GM12878 (cell line): ENCODE measurements around the gene GSK3A. TPM values are rescaled to one million over a fixed set of nuclear protein-coding genes. Genes with fewer than 3 reads are reported as not detected.
A peak's percentile ranks its signal among the peaks of the same experiment; 100 is the strongest.

Experiments used
- ATAC-seq: fragments of 200-7000 bp; cut with Tn5 transposase; 3 replicates; pipeline ENCODE4 v1.9.1; 2020; ENCODE audit warnings: mild to moderate bottlenecking, moderate library complexity
- BruUV-seq: library from RNA; stranded (reverse); fragments of 400-500 nt; replicated peaks from 2 replicates; lab custom pipeline; 2021; lab: Mats Ljungman, UMichigan
- CTCF ChIA-PET: fragments of 300-600 bp; sonication (Branson Sonifier 250); formaldehyde crosslinking; extraction: SDS; loops from one replicate; lab custom pipeline; 2021; ENCODE audit warnings: inconsistent platforms; lab: Yijun Ruan, JAX
- POLR2A ChIA-PET: fragments of 350-600 bp; formaldehyde crosslinking; extraction: SDS; loops from one replicate; lab custom pipeline; 2021; ENCODE audit warnings: inconsistent platforms; lab: Charles Lee
- RAD21 ChIA-PET: fragments of 300-600 bp; sonication (Branson Sonifier 250); formaldehyde crosslinking; loops from one replicate; lab custom pipeline; 2023; ENCODE audit warnings: antibody characterized with exemption; ENCODE audit not compliant: unreplicated experiment; lab: Charles Lee
- SMC1A ChIA-PET: fragments of 300-600 bp; sonication (Branson Sonifier 250); formaldehyde crosslinking; loops from one replicate; lab custom pipeline; 2023; ENCODE audit not compliant: unreplicated experiment, uncharacterized antibody; lab: Charles Lee
- DNase-seq: peaks from one replicate; pipeline ENCODE4 v3.0.0-alpha.2; 2011; ENCODE audit warnings: low read depth, low spot score
- FAIRE-seq: peaks from 3 replicates; lab custom pipeline; 2011; peaks lifted over from hg19 to GRCh38; lab: Jason Lieb, UNC
- H2AFZ ChIP-seq: 2 replicates; pipeline ENCODE4 v1.6.0; 2011; ENCODE audit warnings: low read depth, low read length, control low read depth; ENCODE audit not compliant: control insufficient read depth
- H3K27ac ChIP-seq: 2 replicates; pipeline ENCODE4 v1.5.1; 2011; ENCODE audit warnings: control low read depth; ENCODE audit not compliant: control insufficient read depth, insufficient read depth
- H3K27me3 ChIP-seq, 2 experiments: replicated peaks in 1 of 2; 2 replicates each; pipeline versions ENCODE4 v1.6.0 to v1.6.1; 2011; ENCODE audit warnings: low read length in 1 of 2; ENCODE audit not compliant: control insufficient read depth in 2 of 2, insufficient read depth in 2 of 2
- H3K36me3 ChIP-seq, 2 experiments: 2 replicates each; pipeline ENCODE4 v1.5.1; 2011; ENCODE audit warnings: low read length in 1 of 2; ENCODE audit not compliant: control insufficient read depth in 2 of 2, insufficient read depth in 2 of 2
- H3K4me1 ChIP-seq: 2 replicates; pipeline ENCODE4 v1.6.1; 2011; ENCODE audit warnings: mild to moderate bottlenecking, low read length, moderate library complexity, mixed read lengths; ENCODE audit not compliant: control insufficient read depth, insufficient read depth
- H3K4me2 ChIP-seq: 2 replicates; pipeline ENCODE4 v1.6.0; 2011; ENCODE audit warnings: control low read depth; ENCODE audit not compliant: control insufficient read depth, insufficient read depth
- H3K4me3 ChIP-seq: fragments of 200-600 bp; sonication (generic); 2 replicates; pipeline ENCODE4 v1.5.1; 2016
- H3K79me2 ChIP-seq: 2 replicates; pipeline ENCODE4 v1.6.0; 2011; ENCODE audit warnings: low read length; ENCODE audit not compliant: control insufficient read depth, insufficient read depth
- H3K9ac ChIP-seq: 2 replicates; pipeline ENCODE4 v1.8.0; 2011; ENCODE audit warnings: low read length, control low read depth, mixed read lengths; ENCODE audit not compliant: control insufficient read depth, insufficient read depth
- H3K9me3 ChIP-seq: replicated peaks from 3 replicates; pipeline ENCODE4 v1.5.1; 2011; ENCODE audit warnings: mild to moderate bottlenecking, low read length; ENCODE audit not compliant: control insufficient read depth, insufficient read depth
- H4K20me1 ChIP-seq: 2 replicates; pipeline ENCODE4 v1.6.0; 2011; ENCODE audit not compliant: control insufficient read depth, insufficient read depth
- BHLHE40 ChIP-seq, 2 experiments: fragments of 450-650 bp in 1 of 2; IDR thresholded peaks; 2 replicates each; pipeline ENCODE4 v1.6.1; 2011 to 2017; ENCODE audit warnings: low read depth in 2 of 2, borderline replicate concordance in 1 of 2, improper control_type of control experiment in 1 of 2, low read length in 1 of 2, mild to moderate bottlenecking in 1 of 2
- POLR2A ChIP-seq: IDR thresholded peaks from 2 replicates; pipeline ENCODE4 v1.6.1; 2011; ENCODE audit warnings: low read depth, mild to moderate bottlenecking, low read length
- RAD51 ChIP-seq: fragments of 450-650 bp; IDR thresholded peaks from 2 replicates; pipeline ENCODE4 v1.6.1; 2016; ENCODE audit warnings: moderate library complexity, mild to moderate bottlenecking, inconsistent platforms
- SRF ChIP-seq, 2 experiments: IDR thresholded peaks; 2 replicates each; pipeline ENCODE4 v1.6.1; 2011; ENCODE audit warnings: low read depth in 2 of 2, low read length in 2 of 2, mild to moderate bottlenecking in 1 of 2, moderate library complexity in 1 of 2
- WGBS: methylation state at CpG from one replicate; pipeline ENCODE4 v1.1.6; 2016; ENCODE audit warnings: low lambda C conversion rate; ENCODE audit not compliant: insufficient replicate concordance, insufficient coverage; ENCODE audit errors: missing lambda C conversion rate; 5-methylcytosine and 5-hydroxymethylcytosine counted together
- in situ Hi-C: fragments of 300-500 bp; cut with MboI; formaldehyde crosslinking; loops from 9 replicates; pipeline ENCODE4 v1.14.3; 2018; ENCODE audit warnings: mixed read lengths
- intact Hi-C: fragments of 100-400 bp; cut with micrococcal nuclease; formaldehyde crosslinking; loops from one replicate; pipeline ENCODE4 v1.14.2; 2022; ENCODE audit not compliant: unreplicated experiment
- polyA plus RNA-seq, 11 experiments: library from polyadenylated mRNA; depleted of rRNA in 4 of 11; unstranded in 6 of 11; stranded (reverse) in 5 of 11; fragments of >200 nt; fragmentation: Nextera tagmentation in 4 of 11; fragmentation: Illumina TruSeq in 1 of 11; extraction: Ambion mirVana in 4 of 11; extraction: Trizol in 1 of 11; gene quantifications; 1 replicate in 1 of 11; 2 replicates in 10 of 11; pipeline versions ENCODE4 v1.2.1 to v1.2.3, GENCODE V29; 2011 to 2016; ENCODE audit warnings: inconsistent platforms in 2 of 11, missing spikeins in 2 of 11, low read depth in 1 of 11
- total RNA-seq, 4 experiments: library from RNA; depleted of rRNA in 3 of 4; stranded (reverse); fragments of >200 nt in 3 of 4; fragmentation: Illumina TruSeq in 1 of 4; extraction: Trizol in 1 of 4; gene quantifications; 2 replicates each; pipeline versions ENCODE4 v1.2.1 to v1.2.3, GENCODE V29; 2013 to 2021
- TF ChIP-seq, protein P1 (sequence below): fragments of 450-650 bp; IDR thresholded peaks from 2 replicates; pipeline ENCODE4 v1.6.1; 2017; ENCODE audit warnings: low read depth, mild to moderate bottlenecking, moderate library complexity

GSK3A gene
- total and polyA plus RNA-seq, 10 of the 15 experiments (the other 5 are each of a cell fraction or from before 2014, with no cell fraction given): 1.00 to 47.9 (median 15.2) TPM

DNA sequence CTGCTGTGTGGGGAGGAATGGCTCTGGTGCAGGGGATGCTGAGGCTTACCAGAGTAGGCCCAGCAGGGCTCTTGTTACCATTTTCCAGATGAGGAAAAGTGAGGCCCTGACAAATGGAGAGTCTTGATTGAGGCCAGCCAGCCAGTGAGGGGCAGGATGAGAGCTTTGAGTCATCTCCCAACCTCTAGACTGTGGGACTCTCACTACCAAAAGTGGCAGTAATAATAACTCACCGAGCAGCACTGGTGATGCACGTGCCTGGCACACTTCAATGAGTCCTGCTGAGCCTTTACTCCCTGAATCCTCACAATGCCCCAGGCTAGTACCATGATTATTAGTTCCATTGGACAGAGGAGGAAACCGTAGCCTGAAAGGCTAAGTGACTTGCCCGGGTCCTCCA is 34.4 kb upstream of the GSK3A start:
- peaks cover 24% of the 10 kb centered on the region for H3K79me2 ChIP-seq
- H3K27ac ChIP-seq: peak overlapping the region; percentile 52
- no peak overlapping the region for H3K9ac ChIP-seq
- H3K4me2 ChIP-seq: no peak overlapping the region
- no TSS peak for BruUV-seq
- no peak overlapping the region for H2AFZ ChIP-seq
- RAD21 ChIA-PET: interaction anchor here (1.9 kb wide), 1 partner anchor 34 kb away, joined by 5 read pairs; the partner anchor contains the start of gene GSK3A
- POLR2A ChIA-PET: interaction anchor here (1.3 to 1.7 kb wide), 2 partner anchors 16 to 33 kb away, joined by 3 to 5 read pairs; no protein-coding TSS in a partner anchor
- H3K4me3 ChIP-seq: no peak overlapping the region
- peaks cover 3 to 17% of the 10 kb centered on the region in 2 experiments; a peak in 3 of 4 replicates for H3K36me3 ChIP-seq
- SMC1A ChIA-PET: interaction anchor here (5.1 kb wide), 1 partner anchor 32 kb away, joined by 70 read pairs; the partner anchor contains the start of gene GSK3A
- peaks cover 37% of the 10 kb centered on the region for H3K4me1 ChIP-seq
- H4K20me1 ChIP-seq: no peaks in the 10 kb centered on the region; the same call in 1 of the 2 replicates
- FAIRE-seq: peak; percentile 47
- peak; percentile 16 for ATAC-seq
- intact Hi-C loops (no loop called here), in situ Hi-C loops (loop anchor here (5.0 kb wide), 1 partner anchor 145 kb away; the partner anchor contains the start of gene POU2F2)
- H3K27me3 ChIP-seq: no peaks in the 10 kb centered on the region
- TF ChIP-seq SRF (IDR thresholded peaks at IDR 0.05; ENCODE audit: low read depth in 2 of 2, low read length in 2 of 2) (peak in 1 of 2 experiments; percentile 22; a peak in 1 of 4 replicates), RAD51 (no peak), BHLHE40 (IDR thresholded peaks at IDR 0.05; ENCODE audit: borderline replicate concordance in 1 of 2, low read depth in 2 of 2, low read length in 1 of 2) (peak; percentile 92 to 93)
- TF ChIP-seq, all 136 proteins: peak for 2
- CTCF ChIA-PET: interaction anchor here (0.6 to 6.7 kb wide), 3 partner anchors 32 to 164 kb away, joined by 3 to 111 read pairs (median 3); partner anchors contain the start of gene GSK3A
- H3K9me3 ChIP-seq: no peaks in the 10 kb centered on the region
- DNase-seq: no peak
- 50% methylated on average over 4 of the region's 4 CpGs for WGBS

DNA sequence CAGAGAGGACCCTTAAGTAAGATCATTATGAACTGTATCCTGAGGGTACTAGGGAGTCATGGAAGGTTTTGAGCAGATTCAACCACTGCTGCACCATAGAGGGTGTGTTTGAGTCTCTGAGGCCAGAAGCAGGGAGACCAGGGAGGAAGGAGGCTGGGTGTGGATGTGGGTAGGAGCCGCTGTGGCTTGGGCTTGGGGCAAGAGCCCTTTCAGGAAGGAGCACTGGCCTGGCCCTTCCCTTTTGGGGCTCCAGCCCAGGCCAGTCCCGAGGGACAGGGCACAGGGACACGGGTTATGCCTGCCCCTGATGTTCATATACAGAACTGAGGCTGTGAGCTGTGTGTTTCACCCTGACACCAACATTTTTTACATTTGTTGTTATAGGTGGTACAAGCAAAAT is 33.9 kb upstream of the GSK3A start:
- ChIA-PET RAD21 (interaction anchor here (1.9 kb wide), 1 partner anchor 34 kb away, joined by 5 read pairs; the partner anchor contains the start of gene GSK3A), CTCF (interaction anchor here (0.6 kb wide), 1 partner anchor 164 kb away, joined by 3 read pairs; no protein-coding TSS in a partner anchor), POLR2A (interaction anchor here (1.7 kb wide), 1 partner anchor 33 kb away, joined by 5 read pairs; no protein-coding TSS in a partner anchor), SMC1A (interaction anchor here (0.5 to 5.1 kb wide), 2 partner anchors 19 to 32 kb away, joined by 4 to 70 read pairs; partner anchors contain the start of gene GSK3A)
- BruUV-seq: no TSS peak
- in situ Hi-C loops: loop anchor here (5.0 kb wide), 1 partner anchor 144 kb away; the partner anchor contains the start of gene POU2F2
- H3K9ac ChIP-seq: peak overlapping the region; percentile 14; the same call in 1 of the 2 replicates
- 0 out of 2 replicates have a peak, but pooled peaks have one; percentile 22 for TF ChIP-seq POLR2A
- TF ChIP-seq, protein P1, sequence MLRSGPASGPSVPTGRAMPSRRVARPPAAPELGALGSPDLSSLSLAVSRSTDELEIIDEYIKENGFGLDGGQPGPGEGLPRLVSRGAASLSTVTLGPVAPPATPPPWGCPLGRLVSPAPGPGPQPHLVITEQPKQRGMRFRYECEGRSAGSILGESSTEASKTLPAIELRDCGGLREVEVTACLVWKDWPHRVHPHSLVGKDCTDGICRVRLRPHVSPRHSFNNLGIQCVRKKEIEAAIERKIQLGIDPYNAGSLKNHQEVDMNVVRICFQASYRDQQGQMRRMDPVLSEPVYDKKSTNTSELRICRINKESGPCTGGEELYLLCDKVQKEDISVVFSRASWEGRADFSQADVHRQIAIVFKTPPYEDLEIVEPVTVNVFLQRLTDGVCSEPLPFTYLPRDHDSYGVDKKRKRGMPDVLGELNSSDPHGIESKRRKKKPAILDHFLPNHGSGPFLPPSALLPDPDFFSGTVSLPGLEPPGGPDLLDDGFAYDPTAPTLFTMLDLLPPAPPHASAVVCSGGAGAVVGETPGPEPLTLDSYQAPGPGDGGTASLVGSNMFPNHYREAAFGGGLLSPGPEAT: no peak
- peak overlapping the region; percentile 31 for H3K4me2 ChIP-seq
- H3K79me2 ChIP-seq: peaks cover 27% of the 10 kb centered on the region
- 28% methylated on average over 3 of the region's 3 CpGs for WGBS
- DNase-seq (no peak), FAIRE-seq (peak; percentile 13), ATAC-seq (no peak)
- H3K27me3 ChIP-seq: no peaks in the 10 kb centered on the region
- H2AFZ ChIP-seq: no peak overlapping the region
- H3K27ac ChIP-seq: peak overlapping the region; percentile 52
- peaks cover 32% of the 10 kb centered on the region for H3K4me1 ChIP-seq
- peaks cover 3 to 19% of the 10 kb centered on the region in 2 experiments; a peak in 3 of 4 replicates for H3K36me3 ChIP-seq
- no peak overlapping the region for H3K4me3 ChIP-seq
- no peaks in the 10 kb centered on the region; the same call in 1 of the 2 replicates for H4K20me1 ChIP-seq
- intact Hi-C loops: no loop called here
- no peaks in the 10 kb centered on the region for H3K9me3 ChIP-seq
